GM12892 (cell line): Measurements from ENCODE around the gene SHISA5.
"Not testable (repeated sequence)": the region's sequence is repeated elsewhere in the genome, so short reads cannot be mapped to it uniquely, and the experiment has no call there.

Experiments
- DNase-seq: peaks from one replicate; pipeline ENCODE4 v3.0.0; 2011; ENCODE audit not compliant: insufficient read length
- FAIRE-seq: peaks from 2 replicates; lab custom pipeline; 2011; peaks lifted over from hg19 to GRCh38; lab: Jason Lieb, UNC
- POLR2A ChIP-seq: IDR thresholded peaks from 2 replicates; pipeline ENCODE4 v1.6.1; 2011; ENCODE audit warnings: low read depth, low read length, control low read depth
- POLR2AphosphoS5 ChIP-seq: IDR thresholded peaks from 2 replicates; pipeline ENCODE4 v1.6.1; 2011; ENCODE audit warnings: low read depth, low read length, control low read depth
- TAF1 ChIP-seq: IDR thresholded peaks from 2 replicates; pipeline ENCODE4 v1.6.1; 2011; ENCODE audit warnings: low read depth, mild to moderate bottlenecking, control low read depth, low read length, borderline replicate concordance

The SHISA5 gene

DNA sequence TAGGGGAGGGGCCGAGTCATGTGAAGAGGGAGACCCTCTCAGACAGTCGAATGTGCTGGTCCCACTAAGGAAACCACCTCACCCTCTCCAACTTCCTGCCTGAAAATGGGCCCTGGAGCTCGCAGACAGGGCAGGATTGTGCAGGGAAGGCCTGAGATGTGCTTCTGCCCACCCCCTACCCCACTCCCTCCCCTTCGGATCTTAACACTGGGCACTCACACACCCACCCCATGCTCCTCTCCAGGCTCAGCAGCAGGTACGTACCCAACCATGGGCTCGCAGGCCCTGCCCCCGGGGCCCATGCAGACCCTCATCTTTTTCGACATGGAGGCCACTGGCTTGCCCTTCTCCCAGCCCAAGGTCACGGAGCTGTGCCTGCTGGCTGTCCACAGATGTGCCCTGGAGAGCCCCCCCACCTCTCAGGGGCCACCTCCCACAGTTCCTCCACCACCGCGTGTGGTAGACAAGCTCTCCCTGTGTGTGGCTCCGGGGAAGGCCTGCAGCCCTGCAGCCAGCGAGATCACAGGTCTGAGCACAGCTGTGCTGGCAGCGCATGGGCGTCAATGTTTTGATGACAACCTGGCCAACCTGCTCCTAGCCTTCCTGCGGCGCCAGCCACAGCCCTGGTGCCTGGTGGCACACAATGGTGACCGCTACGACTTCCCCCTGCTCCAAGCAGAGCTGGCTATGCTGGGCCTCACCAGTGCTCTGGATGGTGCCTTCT, 37.4 kb downstream of the SHISA5 start:
- DNase-seq (no peak), FAIRE-seq (peak; percentile 92)
- peak; percentile 50; the same call in 1 of the 2 replicates for TF ChIP-seq POLR2A
- peak; percentile 58; the same call in 1 of the 2 replicates for TF ChIP-seq POLR2AphosphoS5
- no peak for TF ChIP-seq TAF1

DNA sequence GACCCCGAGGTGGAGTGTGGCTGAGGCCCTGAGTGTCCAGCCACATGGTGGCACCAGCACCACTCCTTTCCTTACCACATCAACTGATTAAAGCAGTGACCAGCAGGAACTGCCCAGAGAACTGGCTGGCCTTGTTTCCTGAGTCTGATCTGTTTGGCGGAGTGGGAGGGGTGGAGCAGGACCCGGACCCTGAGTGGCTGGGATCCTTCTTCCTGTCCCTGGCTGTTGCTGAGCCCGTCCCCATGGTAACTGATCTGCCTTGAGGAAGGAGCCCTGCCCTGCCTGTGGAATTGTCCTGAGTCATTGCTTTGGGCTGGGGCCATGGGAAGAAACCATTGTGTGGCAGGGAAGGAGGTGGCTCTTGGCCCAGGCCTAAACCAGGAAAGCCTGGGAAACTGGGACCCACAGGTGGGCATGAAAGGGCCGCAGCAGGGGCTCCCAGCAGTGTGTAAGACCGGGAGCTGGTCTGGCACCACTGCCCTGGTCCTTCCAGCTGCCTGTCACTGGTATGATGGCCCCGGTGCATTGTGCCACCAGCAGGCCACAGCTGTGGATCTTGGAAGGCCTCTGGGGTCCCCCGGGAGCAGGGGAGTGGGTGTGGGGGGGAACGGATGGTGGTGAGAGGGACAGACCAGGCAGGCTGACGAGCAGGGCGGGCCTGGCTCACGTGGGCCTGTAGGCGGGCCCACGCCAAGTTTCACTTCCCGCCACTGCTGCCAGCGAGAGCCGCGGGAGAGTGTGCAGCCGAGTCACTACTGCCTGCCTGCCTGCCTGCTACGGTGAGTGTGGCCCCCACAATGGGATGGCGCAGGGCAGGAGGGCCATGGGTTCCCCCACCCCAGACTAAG, 38.2 kb downstream of the SHISA5 start:
- DNase-seq: peak; percentile 97
- TF ChIP-seq POLR2A: peak; percentile 98
- TF ChIP-seq TAF1: peak; percentile 90
- TF ChIP-seq POLR2AphosphoS5: peak; percentile 98
- peak; percentile 99 for FAIRE-seq

GRCh38 chr3:48465237-48465530, 38.8 kb downstream of the SHISA5 start:
- DNase-seq (no peak), FAIRE-seq (no peak)
- TF ChIP-seq POLR2AphosphoS5 (no peak), POLR2A (no peak), TAF1 (no peak)

- DNase-seq (no peak), FAIRE-seq (no peak)
- TF ChIP-seq POLR2AphosphoS5 (no peak), TAF1 (no peak), POLR2A (no peak)
These were observed 39.2 kb downstream of the SHISA5 start for GRCh38 chr3:48464713-48465221.

- TF ChIP-seq POLR2AphosphoS5 (no peak), POLR2A (no peak), TAF1 (no peak)
- FAIRE-seq: no peak
- DNase-seq: no peak
These were observed 40.3 kb downstream of the SHISA5 start for GRCh38 chr3:48463703-48464102.

DNA sequence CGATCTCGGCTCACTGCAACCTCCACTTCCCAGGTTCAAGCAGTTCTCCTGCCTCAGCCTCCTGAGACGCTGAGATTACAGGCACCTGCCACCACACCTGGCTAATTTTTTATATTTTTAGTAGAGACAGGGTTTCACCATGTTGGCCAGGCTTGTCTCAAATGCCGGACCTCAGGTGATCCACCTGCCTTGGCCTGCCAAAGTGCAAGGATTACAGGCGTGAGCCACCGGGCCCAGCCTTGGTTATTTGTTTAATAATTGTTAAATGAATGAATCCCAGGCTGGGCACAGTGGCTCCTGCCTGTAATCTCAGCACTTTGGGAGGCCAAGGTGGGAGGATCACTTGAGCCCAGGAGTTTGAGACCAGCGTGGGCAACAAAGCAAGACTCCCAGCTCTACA, 42.2 kb downstream of the SHISA5 start:
- not testable (repeated sequence) for DNase-seq, FAIRE-seq

DNA sequence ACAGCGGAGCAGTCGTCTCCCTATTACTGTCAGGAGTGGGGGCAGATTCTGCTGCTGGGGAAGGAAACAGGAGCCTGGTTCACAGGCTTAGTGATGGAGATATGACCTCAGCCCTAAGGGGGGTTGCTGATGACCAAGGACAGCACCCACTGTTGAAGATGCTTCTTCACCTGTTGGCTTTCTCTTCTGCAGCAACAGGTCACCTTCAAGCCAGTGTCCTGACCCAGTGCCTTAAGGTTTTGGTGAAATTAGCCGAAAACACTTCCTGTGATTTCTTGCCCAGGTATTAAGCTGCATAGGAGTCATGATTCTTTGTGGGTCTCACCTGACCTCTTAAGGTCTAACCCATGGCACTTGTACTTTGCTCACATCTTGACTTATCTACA, 43.5 kb downstream of the SHISA5 start:
- DNase-seq: no peak
- TF ChIP-seq POLR2AphosphoS5 (no peak), POLR2A (no peak), TAF1 (no peak)
- FAIRE-seq: no peak

GRCh38 chr3:48459773-48460516, 44.0 kb downstream of the SHISA5 start:
- TF ChIP-seq POLR2AphosphoS5 (no peak), TAF1 (no peak), POLR2A (no peak)
- DNase-seq: no peak
- FAIRE-seq: no peak

- no peak for FAIRE-seq
- no peak for DNase-seq
- TF ChIP-seq POLR2AphosphoS5 (no peak), TAF1 (no peak), POLR2A (no peak)
These were observed 44.6 kb downstream of the SHISA5 start for GRCh38 chr3:48459331-48459730.

DNA sequence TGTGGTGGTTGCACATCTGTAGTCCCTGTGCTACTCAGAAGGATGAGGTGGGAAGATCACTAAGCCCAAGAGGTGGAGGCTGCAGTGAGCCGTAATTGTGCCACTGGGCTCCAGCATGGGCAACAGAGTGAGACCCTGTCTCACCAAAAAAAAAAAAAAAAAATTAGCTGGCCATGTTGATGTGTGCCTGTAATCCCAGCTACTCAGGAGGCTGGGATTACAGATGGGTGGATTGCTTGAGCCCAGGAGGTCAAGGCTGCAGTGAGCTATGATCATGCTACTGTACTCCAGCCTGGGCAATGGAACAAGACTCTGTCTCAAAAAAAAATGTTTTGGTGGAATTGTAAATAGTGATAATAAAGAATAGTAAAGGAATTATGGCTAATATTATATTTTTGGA, 47.5 kb downstream of the SHISA5 start:
- no peak for TF ChIP-seq TAF1
- no peak for TF ChIP-seq POLR2AphosphoS5
- no peak for TF ChIP-seq POLR2A
- DNase-seq (no peak), FAIRE-seq (no peak)

- FAIRE-seq (no peak), DNase-seq (no peak)
- TF ChIP-seq TAF1: no peak
- TF ChIP-seq POLR2AphosphoS5: no peak
- TF ChIP-seq POLR2A: no peak
These were observed 52.7 kb downstream of the SHISA5 start for GRCh38 chr3:48451270-48451669.
